HG02678 (cell line): Measurements from ENCODE around the gene TMED1.

Experiments
- ATAC-seq: cut with Tn5 transposase; IDR thresholded peaks from one replicate; pipeline ENCODE4 v1.9.1; 2021; ENCODE audit warnings: mild to moderate bottlenecking, moderate library complexity; ENCODE audit not compliant: unreplicated experiment

Gene TMED1

DNA sequence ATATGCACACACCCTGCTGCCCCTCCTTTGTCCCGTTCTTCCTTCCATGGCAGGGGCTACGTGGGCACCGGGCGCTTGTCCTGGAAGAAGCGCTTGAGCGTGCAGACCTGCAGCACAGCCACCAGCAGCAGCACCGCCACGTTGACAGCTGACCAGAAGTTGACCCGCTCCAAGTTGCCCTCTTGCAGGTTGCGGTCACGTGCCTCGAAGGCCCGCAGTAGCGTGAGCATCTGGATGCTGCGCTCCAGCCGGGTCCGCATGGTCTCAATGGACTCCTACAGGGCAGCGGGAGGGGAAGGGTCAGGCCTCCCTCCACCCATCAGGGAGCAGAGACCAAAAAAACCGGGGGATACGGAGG is 3.1 kb downstream of the TMED1 start:
- ATAC-seq: no peak

DNA sequence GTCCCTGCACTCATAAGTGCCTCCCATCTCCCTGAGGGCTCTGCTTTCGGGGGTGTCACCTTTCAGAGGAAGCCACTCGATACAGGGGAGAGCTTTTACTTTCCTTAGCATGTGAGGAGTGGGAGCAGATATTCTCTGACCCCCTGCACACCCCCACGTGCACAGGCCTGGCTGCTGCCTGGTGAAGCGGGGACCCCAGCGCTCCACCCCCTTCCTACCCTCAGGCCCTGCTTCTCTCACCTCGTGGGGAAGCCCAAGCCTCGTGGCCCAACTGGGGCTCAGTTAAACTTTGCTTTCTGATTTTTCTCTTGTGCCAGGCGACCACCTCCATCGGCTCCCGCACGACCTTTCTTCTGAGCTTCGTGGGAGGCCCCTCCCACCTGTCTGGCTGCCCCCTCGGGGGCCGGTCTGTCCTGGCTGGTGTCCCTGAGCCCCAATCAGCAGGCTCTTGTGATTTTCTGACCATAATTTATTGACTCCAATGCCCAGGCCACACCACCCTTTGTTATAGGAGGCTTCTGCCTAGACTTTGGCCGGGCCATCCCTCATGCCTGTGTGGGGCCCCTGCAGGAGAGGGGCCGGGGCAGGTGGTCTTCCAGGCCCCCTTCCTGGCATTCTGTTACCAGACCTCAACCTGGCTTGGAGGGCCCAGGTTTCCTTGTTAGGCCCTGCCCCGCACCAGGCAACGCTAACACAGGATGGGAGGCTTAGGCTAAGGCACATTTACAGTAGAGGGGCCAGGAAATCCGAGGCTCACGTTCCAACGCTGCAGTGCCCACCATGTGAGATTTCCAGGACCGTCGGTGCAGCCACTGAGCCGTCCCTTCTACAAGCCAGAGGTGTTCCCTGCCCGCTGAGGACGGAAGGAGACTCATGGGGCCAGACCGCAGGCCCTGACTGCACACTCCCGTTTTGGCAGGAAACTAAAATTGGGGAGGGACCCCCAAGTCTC is 3.7 kb downstream of the TMED1 start:
- no peak for ATAC-seq

DNA sequence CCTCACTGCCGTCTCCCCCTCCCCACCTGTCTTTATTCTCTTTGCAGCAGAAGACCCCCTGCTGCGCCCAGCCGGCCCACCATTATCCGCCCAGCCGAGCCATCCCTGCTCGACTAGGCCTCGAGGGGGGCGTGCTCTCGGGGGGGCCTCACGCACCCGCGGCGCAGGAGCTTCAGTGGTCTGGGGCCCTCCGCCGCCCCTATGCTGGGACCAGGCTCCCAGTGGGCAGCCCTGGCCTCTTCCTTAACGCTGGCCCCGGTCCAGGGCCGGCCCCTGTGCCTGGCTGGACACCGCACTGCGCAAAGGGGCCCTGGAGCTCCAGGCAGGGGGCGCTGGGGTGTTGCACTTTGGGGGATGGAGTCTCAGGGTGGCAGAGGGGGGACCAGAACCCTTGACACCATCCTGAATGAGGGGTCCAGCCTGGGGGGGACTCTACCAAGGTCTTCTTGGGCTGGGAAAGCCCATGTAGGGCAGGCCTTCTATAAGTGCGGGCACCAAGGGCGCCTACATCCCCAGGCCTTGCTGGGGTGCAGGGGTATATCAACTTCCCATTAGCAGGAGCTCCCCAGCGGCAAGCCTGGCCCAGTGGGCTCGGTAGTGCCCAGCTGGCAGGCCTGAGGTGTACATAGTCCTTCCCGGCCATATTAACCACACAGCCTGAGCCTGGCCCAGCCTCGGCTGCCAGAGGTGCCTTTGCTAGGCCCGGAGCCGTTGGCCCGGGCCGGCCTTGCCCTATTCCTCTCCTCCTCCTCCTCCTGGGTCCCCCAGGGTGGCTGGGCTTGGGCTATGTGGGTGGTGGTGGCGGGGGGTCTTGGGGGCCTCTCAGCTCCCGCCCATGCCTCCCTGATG is 4.9 kb downstream of the TMED1 start:
- no peak for ATAC-seq

DNA sequence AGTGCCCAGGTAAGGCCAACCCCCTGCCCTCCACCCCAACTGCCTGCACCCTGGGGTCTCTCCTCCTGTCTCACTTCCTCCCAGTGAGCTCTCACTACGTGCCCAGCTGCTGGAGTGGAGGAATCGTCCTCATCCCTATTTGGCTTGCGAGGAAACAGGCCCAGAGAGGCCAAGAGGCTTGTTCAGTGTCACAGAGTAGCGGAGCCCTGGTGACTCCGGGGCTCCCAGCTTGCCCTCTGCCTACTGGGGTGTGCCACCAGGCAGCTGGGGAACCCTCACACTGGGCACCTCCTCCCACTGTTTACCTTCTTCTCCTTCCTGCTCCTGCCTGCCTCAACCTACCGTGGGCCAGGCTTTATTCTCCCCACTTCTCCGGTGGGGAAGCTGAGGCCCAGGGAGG is 5.6 kb downstream of the TMED1 start:
- ATAC-seq: no peak

DNA sequence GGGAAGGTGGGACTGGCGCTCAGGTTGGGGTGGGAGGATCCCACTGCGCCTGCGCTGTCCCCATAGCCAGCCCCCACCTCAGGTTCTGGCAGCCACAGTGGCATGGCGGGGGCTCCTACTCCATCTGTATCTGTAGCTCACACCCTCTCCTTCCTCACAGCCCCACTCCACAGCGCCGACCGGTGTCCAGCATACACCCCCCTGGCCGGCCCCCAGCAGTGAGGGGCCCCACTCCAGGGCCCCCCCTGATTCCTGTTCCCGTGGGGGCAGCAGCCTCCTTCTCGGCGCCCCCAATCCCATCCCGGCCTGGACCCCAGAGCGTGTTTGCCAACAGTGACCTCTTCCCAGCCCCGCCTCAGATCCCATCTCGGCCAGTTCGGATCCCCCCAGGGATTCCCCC is 6.0 kb downstream of the TMED1 start:
- ATAC-seq: no peak

DNA sequence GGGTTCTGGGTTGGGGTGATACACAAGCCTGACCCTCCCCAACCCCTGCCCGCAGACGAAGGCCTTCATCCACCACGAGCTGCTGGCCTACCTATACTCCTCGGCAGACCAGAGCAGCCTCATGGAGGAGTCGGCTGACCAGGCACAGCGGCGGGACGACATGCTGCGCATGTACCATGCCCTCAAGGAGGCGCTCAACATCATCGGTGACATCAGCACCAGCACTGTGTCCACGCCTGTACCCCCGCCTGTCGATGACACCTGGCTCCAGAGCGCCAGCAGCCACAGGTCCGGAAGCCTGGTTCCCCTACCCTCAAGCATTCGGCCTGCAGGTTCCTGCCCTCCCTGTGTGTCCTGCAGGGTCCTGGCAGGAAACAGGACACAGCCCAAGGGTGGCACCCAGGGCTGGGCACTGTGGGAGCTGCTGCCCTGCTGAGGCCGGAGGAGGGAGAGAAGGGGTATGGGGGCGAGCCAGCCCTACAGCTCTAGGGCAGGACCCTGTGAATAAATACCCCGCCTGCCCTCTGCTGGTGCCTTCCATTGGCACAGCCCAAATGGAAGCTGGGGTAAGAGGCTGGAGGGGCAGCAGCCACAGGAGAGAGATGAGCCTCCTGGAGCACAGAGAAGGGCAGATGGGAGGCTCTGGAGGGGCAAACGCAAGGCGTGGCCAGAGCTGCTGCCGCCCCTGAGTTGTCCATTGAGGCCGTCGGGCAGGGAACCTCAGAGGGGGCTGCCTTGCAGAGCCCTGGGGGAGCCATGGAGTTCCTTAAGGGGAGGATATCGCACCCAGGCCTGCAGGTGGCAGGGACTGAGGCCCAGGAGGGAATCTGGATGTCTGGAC is 6.8 kb downstream of the TMED1 start:
- ATAC-seq: no peak

DNA sequence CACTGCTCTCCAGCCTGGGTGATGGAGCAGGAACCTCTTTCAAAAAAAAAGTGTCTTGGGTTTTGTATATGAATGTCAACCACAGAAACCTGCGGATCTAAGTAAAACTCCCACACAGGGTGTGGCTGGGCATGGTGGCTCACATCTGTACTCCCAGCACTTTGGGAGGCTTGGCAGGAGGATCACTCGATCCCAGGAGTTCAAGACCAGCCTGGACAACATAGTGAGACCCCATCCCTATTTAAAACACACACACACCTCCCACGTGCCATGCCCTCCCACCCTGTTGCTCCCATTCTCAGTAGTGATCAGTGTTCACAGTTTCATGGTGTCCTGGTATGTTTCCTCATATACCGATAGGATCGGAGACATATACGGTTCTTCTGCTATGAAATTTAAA is 9.2 kb downstream of the TMED1 start:
- ATAC-seq: no peak

DNA sequence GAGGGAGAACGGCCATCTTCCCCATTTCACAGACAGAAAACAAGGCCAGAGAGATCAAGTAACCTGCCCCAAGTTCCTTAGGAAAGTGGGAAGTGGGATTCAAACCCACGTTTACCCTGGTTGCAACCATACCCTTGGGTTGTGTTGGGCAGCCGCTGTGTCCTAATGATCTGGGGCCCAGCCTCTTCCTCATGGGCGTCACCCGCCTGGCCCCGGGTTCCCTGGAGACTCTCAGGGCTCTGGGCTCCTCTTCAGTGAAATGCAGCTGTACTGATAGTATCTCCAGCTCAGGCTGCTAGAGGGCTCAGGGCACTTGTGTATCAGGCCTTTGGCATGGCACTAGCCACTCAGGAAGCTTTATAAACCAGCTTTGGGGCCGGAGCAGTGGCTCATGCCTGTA is 9.8 kb downstream of the TMED1 start:
- no peak for ATAC-seq

DNA sequence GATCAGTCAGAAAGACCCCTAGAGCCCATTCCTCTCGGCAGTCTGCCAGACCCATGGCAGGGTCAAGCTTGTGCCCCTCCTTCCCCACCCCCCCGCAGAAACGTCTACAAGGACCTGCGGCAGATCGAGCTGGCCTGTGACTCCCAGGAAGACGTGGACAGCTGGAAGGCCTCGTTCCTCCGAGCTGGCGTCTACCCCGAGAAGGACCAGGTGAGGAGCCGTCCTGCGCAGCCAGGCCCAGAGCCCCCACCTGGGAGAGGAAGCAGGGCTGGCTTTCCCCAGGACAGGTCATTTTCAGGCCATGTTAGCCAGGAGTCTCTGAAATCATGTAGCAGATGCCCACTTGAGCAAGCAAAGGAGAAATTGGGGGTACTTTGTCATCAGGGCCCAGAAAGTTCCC is 12.3 kb downstream of the TMED1 start:
- ATAC-seq: no peak

DNA sequence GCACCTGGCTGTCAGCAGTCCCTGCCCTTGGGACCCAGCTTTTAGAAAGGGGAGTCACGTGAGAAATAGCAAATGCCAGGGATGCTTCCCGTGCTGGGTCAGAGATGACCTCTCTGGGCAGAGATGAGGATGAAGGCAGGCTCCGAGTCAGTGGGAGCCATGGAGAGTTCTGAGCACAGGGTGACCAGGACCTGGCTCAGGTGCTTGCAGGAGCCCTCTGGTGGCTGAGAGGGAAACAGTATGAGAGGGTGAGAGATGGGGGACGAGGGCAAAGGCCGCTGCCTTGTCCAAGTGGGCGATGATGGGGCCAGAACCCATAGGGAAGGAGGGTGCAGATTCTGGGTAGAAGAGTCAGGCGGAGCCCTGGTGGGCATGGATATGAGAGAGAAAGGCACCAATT is 15.8 kb downstream of the TMED1 start:
- no peak for ATAC-seq

DNA sequence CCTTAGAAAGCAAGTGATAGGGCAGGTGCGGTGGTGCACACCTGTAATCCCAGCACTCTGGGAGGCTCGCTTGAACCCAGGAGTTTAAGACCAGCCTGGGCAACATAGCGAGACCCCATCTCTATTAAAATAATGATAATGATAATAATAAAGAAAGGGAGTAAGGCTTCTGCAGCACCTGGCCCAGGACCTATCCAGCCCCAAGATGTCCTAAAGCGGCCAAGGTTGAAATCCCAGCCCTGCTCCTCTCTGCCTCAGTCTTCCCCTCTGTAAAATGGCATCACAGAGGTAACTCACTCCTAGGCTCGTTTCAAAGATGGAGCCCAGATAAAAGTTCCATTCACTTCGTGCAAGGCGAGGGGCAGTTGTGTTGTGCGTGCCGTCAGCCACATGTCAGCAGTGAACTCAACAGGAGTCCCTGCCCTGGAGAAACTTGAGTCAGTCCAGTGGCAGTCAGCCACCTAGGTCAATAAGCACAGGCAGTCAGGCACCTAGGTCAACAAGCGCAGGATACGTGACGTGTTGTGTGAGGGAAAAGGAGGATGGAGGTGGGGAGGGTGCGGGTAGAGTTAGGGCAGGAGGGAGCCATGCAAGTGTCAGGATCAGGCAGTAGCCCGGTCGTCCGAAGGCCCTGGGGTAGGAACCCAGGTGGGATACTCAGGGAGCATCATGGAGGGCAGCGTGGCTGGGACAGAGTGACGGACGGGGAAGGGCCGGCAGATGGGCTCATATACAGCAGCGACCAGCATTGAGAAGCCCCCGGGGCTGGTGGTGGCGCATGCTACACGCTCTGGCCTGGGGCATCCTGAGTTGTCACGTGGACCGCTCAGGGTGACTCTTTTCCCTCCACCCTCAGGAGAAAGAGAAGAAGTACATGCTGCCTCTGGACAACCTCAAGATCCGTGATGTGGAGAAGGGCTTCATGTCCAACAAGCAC is 16.6 kb downstream of the TMED1 start:
- no peak for ATAC-seq

DNA sequence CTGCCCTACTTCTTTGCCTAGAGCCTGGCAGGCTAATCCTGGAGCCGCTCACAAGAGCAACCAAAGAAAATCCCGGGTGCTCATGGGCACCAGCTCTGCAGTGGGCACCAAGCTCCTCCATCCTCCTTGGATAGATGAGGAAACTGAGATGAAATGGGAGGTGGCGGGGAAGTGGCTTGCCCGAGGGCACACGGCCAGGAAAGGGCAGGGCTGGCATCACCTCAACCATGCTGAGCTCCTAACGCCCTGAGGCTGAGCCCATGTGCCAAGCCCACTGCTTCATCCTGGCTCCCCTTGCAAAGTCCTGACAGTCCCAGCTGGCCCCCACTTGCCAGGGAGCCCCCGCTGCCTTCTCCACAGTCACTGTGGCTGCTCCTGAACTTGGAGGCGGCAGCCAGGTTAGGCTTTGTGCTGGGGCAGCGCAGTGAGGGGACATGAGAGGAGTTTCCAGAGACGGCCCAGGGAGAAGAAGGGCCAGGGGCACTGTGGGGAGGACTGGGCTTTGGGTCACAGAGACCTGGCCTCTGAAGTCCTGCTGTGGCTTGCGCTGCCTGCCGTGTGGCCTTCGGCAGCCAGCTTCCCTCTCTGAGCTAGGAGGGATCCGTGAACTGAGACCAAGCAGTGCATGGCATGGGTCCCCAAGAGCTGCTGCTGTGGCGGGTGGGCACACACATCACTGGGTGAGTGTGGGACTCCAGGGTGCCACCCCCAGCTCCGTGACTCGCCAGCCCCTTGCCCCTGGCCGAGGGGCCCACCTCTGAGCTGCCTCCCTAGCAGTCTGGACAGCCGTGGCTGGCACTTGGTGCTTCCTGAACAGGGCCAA is 17.5 kb downstream of the TMED1 start:
- no peak for ATAC-seq

DNA sequence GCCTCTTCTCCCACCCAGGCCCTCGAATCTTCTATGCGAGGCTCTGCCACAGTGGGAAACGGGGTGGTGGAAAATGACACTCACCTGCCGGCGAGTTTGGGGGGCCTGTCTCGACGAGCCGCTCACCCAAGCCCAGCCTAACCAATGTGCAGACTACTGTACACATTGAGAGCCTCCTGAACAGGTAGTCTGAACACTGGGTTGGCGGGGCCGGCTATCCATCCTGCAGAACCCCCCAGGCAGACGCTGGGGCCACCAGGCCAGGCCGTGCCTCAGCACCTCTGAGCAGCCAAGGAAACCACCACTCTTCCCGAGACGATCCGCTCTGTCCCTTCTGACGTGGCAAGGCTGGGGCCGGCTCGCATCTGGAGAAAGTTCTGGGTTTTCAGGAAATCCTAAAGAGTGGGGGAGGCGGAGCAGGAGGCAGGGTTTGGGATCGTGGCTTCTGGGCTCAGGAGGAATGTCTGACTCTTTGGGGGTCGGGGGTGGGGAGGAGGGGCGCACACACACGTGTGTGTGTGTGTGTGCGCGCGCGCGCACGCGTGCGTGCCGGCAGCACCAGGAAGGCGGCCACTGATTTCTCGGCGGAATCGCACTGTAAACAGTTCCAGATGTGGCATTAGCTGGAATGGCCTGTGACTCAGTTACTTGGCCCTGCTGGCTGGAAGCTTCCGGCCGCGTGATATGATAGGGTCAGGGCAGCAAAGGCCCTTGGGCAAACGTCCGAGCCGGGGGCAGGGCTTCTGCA is 18.5 kb downstream of the TMED1 start:
- ATAC-seq: no peak

DNA sequence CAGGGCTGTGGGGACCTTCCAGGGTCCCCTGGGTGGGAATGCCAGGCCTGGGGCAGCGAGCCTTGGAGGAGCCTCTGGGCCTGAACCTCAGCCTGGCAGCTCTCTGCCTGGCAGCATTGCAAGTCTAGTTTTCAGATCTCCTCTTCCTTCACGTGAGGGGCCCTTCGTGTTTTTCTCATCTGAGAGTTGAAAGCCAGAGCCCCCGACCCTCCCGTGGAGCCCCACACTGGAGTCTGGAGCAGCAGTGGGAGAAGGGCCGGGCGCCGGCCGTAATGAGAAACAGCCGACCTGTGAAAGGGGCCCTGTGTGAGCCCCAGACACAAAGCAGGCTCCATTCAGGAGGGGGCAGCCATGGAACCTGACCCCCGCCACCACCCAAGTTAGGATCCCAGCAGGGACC is 19.3 kb downstream of the TMED1 start:
- no peak for ATAC-seq

DNA sequence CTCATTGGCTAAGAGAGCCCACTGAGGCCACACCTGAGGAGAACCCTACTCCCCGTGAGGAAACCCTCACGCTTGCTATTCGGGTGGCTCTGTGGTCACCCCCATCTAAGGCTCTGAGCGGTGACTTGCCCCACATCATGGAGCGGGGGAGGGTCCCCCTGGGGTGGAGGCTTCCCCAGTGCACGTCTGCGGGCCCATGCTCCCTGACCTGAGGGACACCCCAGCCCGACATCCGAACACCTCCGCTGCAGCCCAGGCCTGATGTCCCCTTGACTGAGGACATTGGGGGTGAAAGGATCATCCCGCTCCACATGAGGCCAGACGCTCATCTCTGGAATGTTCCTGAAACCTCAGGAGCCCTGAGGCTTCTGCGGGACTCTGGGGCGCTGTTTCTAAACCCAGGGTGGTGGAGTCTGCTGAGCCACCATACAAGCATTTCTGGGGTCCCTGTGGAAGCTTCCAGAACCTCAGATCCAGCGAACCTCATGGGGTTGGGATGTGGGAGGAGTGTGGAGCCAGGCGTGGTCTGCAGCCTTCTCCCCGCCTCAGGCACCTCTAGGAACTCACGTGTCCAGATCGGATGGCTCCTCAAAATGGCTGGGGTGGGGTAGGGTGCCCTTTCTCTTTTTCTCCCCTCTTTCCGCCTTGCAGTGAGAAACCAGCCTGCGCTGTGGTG is 19.9 kb downstream of the TMED1 start:
- ATAC-seq: no peak

DNA sequence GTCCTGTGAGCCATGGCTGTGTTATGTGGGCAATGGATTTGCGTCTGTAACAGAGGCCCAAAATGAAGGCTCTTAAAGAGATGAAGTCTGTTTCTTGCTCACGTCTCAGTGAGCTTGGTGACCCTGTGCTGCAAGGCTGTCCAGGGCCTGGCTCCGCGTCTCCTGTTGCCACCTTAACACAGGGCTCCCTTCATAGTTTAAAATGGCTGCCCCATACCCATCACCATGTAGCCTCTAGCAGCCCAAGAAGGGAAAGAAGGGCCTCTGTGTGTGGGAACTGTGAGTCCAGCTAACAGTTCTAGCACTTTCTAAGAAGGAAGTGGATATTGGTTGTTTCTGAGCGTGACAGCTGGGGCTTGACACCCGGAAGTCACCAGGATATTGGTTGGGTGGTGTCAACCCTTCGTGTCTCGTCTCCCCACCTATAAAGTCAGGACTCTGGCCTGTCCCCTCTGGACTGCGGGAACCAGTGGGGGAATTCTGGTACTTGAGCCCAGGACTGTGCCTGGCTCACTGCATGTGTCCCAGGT is 20.9 kb downstream of the TMED1 start:
- ATAC-seq: no peak

DNA sequence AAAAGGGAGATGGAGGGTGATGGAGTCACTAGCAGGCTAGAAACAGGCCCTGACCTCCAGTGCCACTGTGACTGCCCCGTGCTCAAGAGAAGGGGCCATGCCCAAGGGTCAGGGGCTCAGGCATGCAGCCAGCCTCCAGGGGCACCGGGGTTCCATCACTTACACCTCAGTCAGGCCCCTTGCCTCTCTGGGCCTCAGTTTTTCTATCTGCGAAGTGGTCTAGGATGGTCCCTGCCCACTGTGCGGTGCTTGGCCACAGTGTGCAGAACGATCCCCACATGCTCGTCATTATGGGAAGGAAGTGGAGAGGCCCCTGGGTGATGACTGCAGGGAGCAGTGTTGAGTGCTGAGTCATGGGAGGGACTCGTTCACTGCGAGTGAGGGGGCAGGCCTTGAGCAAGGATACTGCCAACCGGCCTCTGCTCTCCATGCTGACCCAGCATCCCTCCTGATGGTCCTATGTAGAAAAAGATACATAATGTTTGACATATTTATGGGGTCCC is 23.1 kb downstream of the TMED1 start:
- ATAC-seq: no peak

DNA sequence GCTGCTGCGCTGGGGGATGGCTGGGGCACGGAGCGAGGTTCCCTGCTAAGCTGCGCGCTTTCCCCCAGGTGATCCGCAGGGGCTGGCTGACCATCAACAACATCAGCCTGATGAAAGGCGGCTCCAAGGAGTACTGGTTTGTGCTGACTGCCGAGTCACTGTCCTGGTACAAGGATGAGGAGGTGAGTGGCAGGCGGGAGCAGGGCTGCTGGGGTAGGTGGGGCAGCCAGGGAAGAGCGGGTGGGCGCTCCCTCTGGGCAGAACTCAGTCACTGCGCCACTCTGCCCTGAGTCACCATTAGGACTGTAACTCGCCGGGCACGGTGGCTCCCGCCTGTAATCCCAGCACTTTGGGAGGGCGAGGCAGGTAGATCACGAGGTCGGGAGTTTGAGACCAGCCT is 23.8 kb downstream of the TMED1 start:
- no peak for ATAC-seq
